HTERT RPE-1 (cell line): Measurements from ENCODE around the gene CLEC14A.

Source experiments
- in situ Hi-C: fragments of 300-500 bp; cut with MboI; formaldehyde crosslinking; loops from 4 replicates; pipeline ENCODE4 v1.14.3; 2020; ENCODE audit warnings: low sequenced_read_pairs

CLEC14A gene, protein sequence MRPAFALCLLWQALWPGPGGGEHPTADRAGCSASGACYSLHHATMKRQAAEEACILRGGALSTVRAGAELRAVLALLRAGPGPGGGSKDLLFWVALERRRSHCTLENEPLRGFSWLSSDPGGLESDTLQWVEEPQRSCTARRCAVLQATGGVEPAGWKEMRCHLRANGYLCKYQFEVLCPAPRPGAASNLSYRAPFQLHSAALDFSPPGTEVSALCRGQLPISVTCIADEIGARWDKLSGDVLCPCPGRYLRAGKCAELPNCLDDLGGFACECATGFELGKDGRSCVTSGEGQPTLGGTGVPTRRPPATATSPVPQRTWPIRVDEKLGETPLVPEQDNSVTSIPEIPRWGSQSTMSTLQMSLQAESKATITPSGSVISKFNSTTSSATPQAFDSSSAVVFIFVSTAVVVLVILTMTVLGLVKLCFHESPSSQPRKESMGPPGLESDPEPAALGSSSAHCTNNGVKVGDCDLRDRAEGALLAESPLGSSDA

DNA sequence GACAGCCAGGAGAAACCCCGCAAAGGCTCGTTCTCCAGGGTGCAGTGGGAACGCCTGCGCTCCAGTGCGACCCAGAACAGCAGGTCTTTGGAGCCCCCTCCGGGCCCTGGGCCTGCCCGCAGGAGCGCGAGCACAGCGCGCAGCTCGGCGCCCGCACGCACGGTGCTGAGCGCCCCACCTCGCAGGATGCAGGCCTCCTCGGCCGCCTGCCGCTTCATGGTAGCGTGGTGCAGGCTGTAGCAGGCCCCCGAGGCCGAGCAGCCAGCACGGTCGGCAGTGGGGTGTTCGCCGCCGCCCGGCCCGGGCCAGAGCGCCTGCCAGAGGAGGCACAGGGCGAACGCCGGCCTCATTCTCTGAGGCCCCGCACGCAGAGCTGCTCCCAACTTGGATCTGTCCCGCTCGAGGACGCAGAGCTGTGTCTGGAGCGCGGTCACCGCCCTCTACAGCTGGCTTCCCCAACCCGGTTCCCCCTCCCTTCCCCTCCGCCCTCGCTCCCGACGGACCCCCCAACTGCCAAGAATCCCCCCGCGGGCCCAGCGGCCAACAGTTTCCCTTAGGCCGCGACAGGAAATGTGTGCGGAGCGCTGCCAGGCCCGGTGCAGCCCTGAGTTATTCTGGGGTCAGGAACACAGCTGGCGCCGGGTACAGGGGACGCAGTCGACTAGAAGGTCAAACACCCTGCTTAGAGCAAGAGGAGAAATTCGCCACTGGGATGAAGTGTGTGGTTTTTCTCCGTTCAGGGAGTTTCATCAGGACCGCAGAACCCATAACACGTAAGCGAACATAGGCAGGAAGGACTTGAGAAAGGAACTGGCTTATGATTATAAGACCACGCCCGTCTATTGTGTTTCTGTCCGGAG lies at the start of gene CLEC14A:
TSS of gene CLEC14A (minus strand) at position 421 of the 860 bp plus-strand sequence. CDS start at position 350, 71 bp downstream.
- in situ Hi-C loops: no loop called here

DNA sequence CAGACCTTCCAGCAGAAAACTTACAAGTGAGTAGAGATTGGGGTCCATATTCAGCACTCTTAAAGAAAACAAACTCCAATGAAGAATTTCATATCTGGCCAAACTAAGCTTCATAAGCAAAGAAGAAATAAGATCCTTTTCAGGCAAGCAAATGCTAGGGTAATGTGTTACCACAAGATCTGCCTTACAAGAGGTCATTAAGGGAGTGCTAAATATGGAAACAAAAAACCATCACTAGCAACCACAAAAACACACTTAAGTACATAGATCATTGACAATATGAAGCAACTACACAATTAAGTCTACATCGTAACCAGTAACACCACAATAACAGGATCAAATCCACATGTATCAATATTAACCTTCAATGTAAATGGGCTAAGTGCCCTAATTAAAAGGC lies 47.1 kb upstream of the CLEC14A start:
- in situ Hi-C loops: no loop called here

DNA sequence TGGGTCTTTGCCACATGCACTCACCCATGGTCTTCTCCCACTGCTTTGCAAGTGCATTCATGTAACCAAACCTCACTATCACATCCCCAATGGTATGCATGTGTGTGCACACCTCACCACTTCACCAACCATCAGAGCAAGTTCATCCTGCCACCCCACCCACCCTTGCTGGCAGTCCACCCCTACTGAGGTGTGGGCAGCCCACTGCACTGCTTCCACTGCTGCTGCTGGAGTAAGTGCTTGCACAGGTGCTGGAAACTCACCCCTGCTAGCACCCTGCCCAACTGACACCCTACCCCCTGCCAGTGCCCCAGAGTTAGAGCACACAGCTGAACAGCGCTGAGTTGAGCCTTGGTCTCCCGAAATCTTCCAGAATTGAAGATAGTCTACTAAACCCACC lies 46.1 kb upstream of the CLEC14A start:
- in situ Hi-C loops: no loop called here

DNA sequence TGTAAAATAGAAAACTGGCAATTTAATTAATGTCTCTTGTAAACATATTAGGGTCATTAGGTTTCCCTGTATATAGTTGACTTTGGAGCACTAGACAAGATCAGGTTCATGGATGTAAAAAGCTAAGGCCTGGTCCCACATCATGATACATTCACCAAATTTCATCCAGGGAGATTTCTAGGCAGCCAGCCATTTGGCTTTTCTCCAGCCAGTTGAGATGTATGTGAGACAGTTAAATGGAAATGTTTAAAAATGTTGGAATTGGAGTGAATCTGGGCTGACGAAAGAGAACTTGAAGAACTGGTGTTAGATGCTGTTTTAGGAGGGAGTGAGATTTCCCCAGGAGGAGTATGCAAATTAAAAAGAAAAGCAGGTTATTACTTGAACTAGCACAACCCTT lies 41.8 kb upstream of the CLEC14A start:
- in situ Hi-C loops: no loop called here

DNA sequence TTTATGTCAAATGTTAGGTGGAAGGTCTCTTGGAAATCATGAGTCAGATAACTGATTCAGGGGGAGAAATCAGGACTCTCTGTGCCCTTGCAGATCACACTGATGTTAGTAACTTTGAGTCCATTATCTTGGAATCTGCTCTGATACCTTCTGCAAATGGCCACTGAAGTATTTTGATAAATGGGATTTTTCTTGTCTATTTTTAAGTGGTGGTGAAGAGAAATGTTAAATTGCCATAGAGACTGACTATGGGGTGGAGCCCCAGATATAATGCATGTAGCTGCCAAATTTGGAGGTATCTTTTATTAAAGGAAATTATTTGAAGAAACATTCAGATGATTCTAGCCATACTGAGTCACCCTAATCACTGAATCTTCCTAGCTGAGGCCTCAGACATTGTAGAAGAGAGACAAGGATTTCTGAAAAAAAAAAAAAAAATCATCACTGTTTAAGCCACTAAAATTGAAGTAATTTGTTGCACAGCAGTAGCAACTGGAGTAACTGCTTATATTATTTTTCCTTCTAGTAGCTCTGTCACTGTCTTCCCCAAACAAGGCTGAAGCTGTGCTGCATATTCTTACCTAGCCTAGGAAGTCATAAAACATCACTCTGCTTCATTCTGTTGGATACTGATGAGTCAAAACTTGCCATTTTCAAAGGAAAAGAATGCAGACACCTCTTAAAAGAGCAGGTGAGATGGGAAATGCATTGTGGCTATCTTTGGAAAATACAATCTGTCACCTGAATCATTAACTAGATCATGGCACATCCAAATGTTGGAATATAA lies 36.0 kb upstream of the CLEC14A start:
- in situ Hi-C loops: no loop called here

DNA sequence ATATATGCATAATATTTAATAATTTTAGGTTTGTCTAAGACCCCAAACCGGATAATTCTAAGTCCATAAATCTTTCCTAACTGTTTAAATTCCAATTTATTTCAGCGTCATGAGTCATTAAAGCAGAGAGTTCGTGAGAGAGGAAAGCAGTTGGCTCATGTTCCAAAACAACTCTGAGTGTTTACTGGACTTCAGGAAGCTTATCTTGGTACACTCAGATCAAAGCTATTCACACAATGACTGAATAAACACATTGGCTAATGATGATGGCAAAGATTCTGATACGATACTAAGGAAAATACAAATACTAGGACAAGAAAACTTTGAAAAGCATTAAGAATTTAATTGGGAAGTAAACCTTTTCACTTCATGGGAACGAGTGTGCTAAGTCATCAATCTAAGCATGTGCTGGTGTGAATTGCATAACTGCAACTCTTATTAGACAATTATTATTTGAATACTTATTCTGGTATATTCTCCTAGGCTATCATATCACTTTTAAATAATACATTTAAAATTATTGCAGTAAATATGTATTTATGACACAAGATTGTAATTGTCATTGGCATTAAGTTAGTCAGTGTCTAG lies 34.8 kb upstream of the CLEC14A start:
- in situ Hi-C loops: no loop called here

DNA sequence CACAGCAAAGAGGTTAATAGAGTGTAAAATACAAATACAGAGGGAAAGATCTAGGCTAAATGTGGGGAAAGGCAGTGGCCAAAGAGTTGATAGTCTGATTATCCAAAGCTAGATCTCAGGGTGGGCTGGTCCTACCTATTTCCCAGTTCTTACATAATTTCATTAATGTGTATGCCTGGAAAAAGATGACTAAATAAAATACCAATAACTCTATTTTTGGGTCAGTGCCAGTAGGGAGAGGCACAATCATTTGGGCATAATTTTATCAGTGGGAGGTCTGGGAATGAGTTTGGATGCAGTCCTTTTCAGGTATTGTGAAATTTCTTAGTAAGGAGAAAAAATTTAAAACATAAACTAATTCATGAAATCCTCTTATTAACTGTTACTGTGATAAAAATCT lies 30.6 kb upstream of the CLEC14A start:
- in situ Hi-C loops: no loop called here

DNA sequence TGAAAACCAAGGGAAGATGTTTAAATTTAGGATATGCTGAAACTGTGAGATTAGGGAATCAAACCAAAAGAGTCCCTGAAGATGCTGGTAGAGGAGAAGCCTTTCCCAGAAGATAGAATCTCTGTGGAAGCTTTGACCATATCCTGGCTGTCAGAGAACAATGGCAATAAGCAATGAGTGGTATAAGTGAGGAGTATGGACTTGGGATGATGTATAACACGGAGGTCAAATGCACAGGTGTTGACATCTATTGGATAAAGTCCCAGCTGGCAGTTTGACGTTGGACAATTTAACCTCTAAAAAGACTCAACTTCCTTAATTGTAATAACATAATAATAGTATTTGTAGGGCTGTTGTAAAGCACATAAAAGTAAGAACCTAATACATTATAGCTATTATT lies 30.1 kb upstream of the CLEC14A start:
- in situ Hi-C loops: no loop called here

DNA sequence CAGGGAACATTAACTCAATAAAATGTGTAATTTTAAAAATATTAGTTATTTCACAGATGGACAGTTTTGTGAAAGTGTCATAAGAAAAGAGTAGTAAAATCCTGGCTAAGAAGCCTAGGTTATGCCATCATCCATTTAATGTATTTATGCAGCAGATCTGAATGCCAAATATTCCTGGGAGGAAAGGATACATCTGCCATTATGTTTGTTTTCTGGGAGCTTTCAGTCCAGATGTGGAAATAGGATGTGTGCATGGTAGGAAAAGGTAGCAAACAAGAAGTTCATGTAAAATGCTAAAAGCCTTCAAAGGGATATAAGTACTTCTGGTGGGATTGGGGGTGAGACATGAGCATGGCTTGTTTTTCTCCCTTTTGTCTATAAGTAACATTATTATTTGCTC lies 27.0 kb upstream of the CLEC14A start:
- in situ Hi-C loops: no loop called here

DNA sequence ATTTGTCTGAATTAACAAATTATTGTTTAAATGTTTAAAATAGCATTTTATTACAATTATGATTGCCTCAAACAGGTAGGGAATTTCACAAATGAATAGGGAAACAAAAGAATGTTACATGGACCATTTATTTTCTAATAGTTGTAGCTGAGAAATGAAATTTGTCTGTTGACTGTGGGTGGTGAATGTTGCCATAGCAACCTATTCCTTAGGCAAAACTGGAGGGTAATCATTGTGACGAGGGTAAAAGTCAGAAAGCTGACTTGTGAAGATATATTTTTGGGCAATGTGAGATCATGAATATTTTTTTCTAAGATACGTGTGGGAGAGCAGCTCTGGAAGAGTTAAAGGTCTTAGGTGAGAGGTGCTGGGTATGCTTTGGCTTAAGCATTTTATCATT lies 24.2 kb upstream of the CLEC14A start:
- in situ Hi-C loops: no loop called here

DNA sequence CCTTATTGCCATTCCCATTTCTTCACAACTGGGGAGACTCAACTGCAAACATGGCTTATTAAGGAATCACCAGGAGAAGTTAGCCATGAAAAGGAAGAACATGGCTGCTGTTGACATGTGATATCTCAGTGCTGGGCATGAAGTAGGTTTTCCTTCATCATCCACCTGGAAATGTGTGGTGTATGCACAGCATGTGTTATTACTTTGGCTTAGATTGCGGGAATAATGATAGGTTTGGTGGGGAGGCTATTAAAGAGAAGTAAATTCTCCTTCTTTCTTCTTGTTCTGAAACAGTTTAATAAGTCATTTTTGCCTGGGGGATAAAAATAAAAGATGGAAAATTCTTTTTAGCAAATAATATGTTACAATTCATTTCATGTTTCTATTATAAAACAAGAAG lies 23.7 kb upstream of the CLEC14A start:
- in situ Hi-C loops: no loop called here

DNA sequence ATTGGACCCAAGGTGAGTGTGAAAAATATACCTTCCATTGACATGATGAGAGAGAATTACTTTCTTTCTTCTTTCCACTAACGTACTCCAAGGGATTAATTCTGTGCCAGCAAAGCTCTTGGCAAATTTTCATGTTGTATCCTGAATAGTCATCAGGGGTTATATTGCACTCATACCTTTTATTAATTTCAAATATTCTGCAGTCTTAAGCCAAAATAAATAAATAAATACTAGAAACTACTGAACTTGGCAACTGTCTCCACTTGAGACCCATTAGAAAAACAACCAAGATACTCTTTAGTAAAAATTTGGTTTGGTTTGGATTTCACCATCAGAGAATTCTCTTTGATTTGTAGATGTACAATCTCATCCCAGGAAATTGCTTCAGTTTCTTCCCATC lies 22.1 kb upstream of the CLEC14A start:
- in situ Hi-C loops: no loop called here

DNA sequence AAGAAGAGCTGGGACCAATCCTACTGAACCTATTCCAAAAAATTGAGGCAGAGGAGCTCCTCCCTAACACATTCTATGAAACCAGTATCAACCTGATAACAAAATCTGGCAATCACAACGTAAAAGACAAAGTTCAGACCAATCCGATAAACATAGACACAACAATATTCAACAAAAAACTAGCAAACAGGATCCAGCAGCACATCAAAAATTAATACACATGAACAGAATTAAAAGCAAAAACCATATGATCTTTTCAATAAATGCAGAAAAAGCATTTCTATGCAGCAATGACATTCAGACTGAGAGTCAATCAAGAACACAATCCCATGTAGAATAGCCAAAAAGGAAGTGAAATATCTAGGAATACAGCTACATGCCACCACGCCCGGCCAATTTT lies 7.0 kb upstream of the CLEC14A start:
- in situ Hi-C loops: no loop called here

DNA sequence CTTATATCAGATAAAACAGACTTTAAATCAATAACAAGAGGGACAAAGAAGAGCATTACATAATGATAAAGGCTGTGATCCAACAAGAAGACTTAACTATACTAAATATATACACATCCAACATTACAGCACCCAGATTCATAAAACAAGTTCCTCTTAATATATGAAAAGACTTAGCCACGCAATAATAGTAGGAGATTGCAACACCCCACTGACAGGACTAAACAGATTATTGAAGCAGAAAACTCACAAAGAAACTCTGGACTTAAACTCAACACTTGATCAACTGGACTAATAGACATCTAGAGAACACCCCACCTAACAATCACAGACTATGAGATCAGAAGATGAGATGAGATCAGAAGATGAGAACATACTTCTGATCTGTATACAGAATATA lies 5.7 kb upstream of the CLEC14A start:
- in situ Hi-C loops: no loop called here

DNA sequence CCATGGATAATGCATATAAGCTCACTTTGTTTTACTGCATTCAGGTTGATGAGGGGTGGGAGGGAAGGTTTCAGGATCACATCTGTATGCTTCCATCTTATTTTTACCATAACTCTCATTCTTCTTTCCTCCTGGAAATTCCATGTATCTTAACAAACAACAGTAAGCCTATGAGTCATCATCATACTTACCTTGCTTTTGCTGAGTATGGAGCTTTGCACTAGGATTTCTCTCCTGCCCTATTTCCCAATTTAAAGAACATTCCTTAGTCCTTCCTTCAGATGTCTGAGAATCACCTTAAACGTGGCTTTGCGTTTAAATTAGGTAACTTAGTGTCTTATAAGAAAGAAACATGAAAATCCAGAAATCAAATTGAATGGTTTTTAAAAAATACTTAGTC lies 1.6 kb upstream of the CLEC14A start:
- in situ Hi-C loops: no loop called here

DNA sequence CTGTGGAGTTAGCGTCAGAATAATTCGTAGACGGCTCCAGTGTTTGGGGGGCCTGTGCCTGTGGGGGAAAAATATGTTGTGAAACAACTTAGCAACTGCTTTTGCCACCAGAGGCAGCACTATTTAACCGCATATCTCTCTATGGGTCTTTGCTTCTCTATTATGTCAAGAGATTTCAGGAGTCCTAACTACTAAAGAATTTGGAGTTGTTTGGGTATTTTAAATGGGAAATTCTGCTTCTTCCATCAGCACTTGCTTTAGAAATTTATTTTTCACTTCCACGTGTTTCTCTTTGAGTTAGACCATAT lies 594 bp upstream of the CLEC14A start:
- in situ Hi-C loops: no loop called here

DNA sequence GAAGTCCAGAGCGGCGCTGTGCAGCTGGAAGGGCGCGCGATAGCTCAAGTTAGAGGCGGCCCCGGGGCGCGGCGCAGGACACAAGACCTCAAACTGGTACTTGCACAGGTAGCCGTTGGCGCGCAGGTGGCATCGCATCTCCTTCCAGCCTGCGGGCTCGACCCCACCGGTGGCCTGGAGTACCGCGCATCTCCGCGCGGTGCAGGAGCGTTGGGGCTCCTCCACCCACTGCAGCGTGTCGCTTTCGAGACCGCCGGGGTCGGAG lies 553 bp downstream of the CLEC14A start:
- in situ Hi-C loops: no loop called here

DNA sequence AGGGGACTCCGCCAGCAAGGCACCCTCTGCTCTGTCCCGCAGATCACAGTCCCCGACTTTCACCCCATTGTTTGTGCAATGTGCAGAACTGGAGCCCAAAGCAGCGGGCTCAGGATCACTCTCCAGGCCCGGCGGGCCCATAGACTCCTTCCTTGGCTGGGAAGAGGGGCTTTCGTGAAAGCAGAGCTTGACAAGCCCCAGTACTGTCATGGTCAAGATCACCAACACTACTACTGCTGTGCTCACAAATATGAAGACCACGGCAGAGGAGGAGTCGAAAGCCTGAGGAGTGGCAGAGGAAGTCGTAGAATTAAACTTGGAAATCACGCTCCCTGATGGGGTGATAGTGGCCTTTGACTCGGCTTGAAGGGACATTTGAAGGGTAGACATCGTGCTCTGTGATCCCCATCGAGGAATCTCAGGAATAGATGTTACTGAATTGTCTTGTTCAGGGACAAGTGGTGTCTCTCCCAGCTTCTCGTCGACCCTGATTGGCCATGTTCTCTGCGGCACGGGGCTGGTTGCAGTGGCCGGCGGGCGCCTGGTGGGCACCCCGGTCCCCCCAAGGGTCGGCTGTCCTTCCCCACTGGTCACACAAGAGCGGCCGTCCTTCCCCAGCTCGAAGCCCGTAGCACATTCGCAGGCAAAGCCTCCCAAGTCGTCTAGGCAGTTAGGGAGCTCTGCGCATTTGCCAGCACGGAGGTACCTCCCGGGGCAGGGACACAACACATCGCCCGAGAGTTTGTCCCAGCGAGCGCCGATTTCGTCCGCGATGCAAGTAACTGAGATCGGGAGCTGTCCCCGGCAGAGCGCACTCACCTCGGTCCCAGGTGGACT lies 1.1 kb downstream of the CLEC14A start:
- in situ Hi-C loops: no loop called here

DNA sequence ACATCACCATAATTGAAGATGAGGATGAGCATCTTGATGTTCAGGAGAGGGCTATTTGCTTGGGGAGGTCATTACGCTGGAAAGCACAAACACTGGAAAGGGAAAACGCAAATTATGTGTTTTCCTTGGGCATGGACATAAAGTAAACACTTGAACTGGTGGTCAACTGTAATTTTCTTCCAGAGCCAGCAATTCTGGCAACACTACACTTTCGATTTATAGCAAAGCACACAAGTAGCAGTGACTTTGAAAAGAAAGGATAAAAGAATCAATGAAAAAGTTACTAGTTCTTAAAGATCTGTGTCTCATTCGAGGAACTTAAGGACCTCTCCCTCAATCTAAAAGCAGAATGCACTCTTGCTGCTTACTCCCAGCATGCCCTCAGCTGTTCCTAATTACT lies 2.2 kb downstream of the CLEC14A start:
- in situ Hi-C loops: no loop called here

DNA sequence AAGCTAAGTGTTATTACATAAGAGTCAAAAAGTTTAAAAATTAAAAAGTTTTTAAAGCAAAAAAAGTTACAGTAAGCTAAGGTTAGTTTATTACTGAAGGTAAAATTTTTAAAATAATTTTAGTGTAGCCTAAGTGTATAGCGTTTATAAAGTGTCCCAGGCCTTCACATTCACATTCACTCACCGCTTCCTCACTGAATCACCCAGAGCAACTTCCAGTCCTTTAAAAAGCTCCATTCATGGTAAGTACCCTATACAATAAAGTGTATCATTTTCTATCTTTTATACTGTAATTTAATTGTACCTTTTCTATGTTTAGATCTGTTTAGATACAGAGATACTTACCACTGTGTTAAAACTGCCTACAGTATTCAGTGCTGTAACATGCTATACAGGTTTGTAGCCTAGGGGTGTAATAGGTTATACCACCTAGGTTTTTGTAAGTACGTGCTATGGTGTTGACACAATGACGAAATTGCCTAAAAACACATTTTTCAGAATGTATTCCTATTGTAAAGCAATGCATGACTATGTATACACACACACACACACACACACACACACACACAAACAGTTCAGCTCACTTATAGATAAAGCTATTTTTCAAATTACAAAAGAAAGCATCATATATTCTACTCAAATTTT lies 3.7 kb downstream of the CLEC14A start:
- in situ Hi-C loops: no loop called here
